Activated CD4-positive, alpha-beta T cell treated with anti-CD3 and anti-CD28 coated beads for 36 hours (primary cell): ENCODE measurements around the gene RPE. TPM values are rescaled to one million over a fixed set of nuclear protein-coding genes. Genes with fewer than 3 reads are reported as not detected.

Experiments used
- ATAC-seq: fragments of 200-7000 bp; cut with Tn5 transposase; one replicate; pipeline ENCODE4 v1.10.0; 2021; ENCODE audit warnings: mild to moderate bottlenecking, moderate library complexity
- CTCF ChIA-PET: fragments of 350-600 bp; sonication (Branson Sonifier 250); formaldehyde crosslinking; loops from one replicate; lab custom pipeline; 2021; ENCODE audit warnings: antibody characterized with exemption; lab: Charles Lee
- POLR2A ChIA-PET: fragments of 350-600 bp; sonication (Branson Sonifier 250); formaldehyde crosslinking; loops from one replicate; lab custom pipeline; 2021; ENCODE audit warnings: antibody characterized with exemption, inconsistent platforms; lab: Charles Lee
- DNase-seq: peaks from one replicate; pipeline ENCODE4 v3.0.0-alpha.2; 2020
- H3K27ac Mint-ChIP-seq: one replicate; pipeline ENCODE4 v1.8.0; 2021; ENCODE audit warnings: mixed read lengths
- H3K27me3 Mint-ChIP-seq: one replicate; pipeline ENCODE4 v1.8.0; 2021; ENCODE audit warnings: mixed read lengths
- H3K36me3 Mint-ChIP-seq: one replicate; pipeline ENCODE4 v1.8.0; 2021; ENCODE audit warnings: low read depth, mixed read lengths
- H3K4me1 Mint-ChIP-seq: one replicate; pipeline ENCODE4 v1.8.0; 2021; ENCODE audit warnings: mixed read lengths
- H3K4me3 Mint-ChIP-seq: one replicate; pipeline ENCODE4 v1.8.0; 2021; ENCODE audit warnings: mild to moderate bottlenecking, moderate library complexity, mixed read lengths
- H3K9me3 Mint-ChIP-seq: one replicate; pipeline ENCODE4 v1.8.0; 2021; ENCODE audit warnings: low read depth, mixed read lengths
- intact Hi-C, 2 experiments: fragments of 100-400 bp; cut with DNase I in 1 of 2; cut with micrococcal nuclease in 1 of 2; formaldehyde crosslinking; loops; one replicate each; pipeline versions ENCODE4 v1.14.2 to v1.15.1; 2022 to 2024; cut with DNase I, micrococcal nuclease
- total RNA-seq, 2 experiments: library from RNA; stranded (reverse); gene quantifications; one replicate each; pipeline ENCODE4 v1.2.3, GENCODE V29; 2021

The RPE gene
- total RNA-seq, 2 experiments from 2014 or later, result 33.2 to 53.8 TPM

- no peak overlapping the region for H3K27ac Mint-ChIP-seq
- peaks cover 9% of the 10 kb centered on the region for H3K27me3 Mint-ChIP-seq
- ChIA-PET POLR2A (no interaction called here), CTCF (interaction anchor here (1.7 kb wide), 1 partner anchor 233 kb away, joined by 4 read pairs; no protein-coding TSS in a partner anchor)
- ATAC-seq, result no peak
- intact Hi-C loops, result no loop called here
- H3K36me3 Mint-ChIP-seq, result no peaks in the 10 kb centered on the region
- H3K4me3 Mint-ChIP-seq, result no peak overlapping the region
- H3K9me3 Mint-ChIP-seq, result no peaks in the 10 kb centered on the region
- no peaks in the 10 kb centered on the region for H3K4me1 Mint-ChIP-seq
- DNase-seq, result no peak
Measured at GRCh38 chr2:209974576-209974975, 27.9 kb upstream of the RPE start.

GRCh38 chr2:209976698-209977385, 25.6 kb upstream of the RPE start:
- H3K27me3 Mint-ChIP-seq, result peaks cover 9% of the 10 kb centered on the region
- no peaks in the 10 kb centered on the region for H3K4me1 Mint-ChIP-seq
- H3K36me3 Mint-ChIP-seq, result no peaks in the 10 kb centered on the region
- ATAC-seq (no peak), DNase-seq (no peak)
- CTCF ChIA-PET, result interaction anchor here (0.6 to 5.4 kb wide), 15 partner anchors 9 to 229 kb away, joined by 3 to 44 read pairs (median 5); no protein-coding TSS in a partner anchor
- intact Hi-C loops, result loop anchor here (1.0 to 5.0 kb wide), 3 partner anchors 90 to 222 kb away; no protein-coding TSS in a partner anchor
- H3K27ac Mint-ChIP-seq, result no peak overlapping the region
- POLR2A ChIA-PET, result no interaction called here
- no peaks in the 10 kb centered on the region for H3K9me3 Mint-ChIP-seq
- H3K4me3 Mint-ChIP-seq, result no peak overlapping the region

GRCh38 chr2:209977386-209978239, 24.8 kb upstream of the RPE start:
- peaks cover 3% of the 10 kb centered on the region for H3K27me3 Mint-ChIP-seq
- CTCF ChIA-PET, result interaction anchor here (0.6 to 5.4 kb wide), 16 partner anchors 10 to 228 kb away, joined by 3 to 44 read pairs (median 5); no protein-coding TSS in a partner anchor

GRCh38 chr2:209984291-209984690, 18.1 kb upstream of the RPE start:
- Mint-ChIP-seq H3K27ac (no peak overlapping the region), H3K4me1 (peaks cover 3% of the 10 kb centered on the region), H3K9me3 (no peaks in the 10 kb centered on the region), H3K4me3 (no peak overlapping the region), H3K36me3 (no peaks in the 10 kb centered on the region), H3K27me3 (peaks cover 7% of the 10 kb centered on the region)
- ChIA-PET CTCF (interaction anchor here (0.6 kb wide), 1 partner anchor 559 kb away, joined by 4 read pairs; no protein-coding TSS in a partner anchor), POLR2A (no interaction called here)
- intact Hi-C loops, result no loop called here
- DNase-seq, result no peak
- no peak for ATAC-seq

More at GRCh38 chr2:209977386-209978239, 24.8 kb upstream of the RPE start:
- Mint-ChIP-seq H3K36me3 (no peaks in the 10 kb centered on the region), H3K27ac (no peak overlapping the region), H3K9me3 (no peaks in the 10 kb centered on the region), H3K4me1 (no peaks in the 10 kb centered on the region), H3K4me3 (no peak overlapping the region)
- intact Hi-C loops, result loop anchor here (1.0 to 5.0 kb wide), 3 partner anchors 90 to 222 kb away; no protein-coding TSS in a partner anchor
- DNase-seq, result no peak
- ATAC-seq, result no peak
- POLR2A ChIA-PET, result no interaction called here

- H3K36me3 Mint-ChIP-seq, result no peaks in the 10 kb centered on the region
- H3K27me3 Mint-ChIP-seq, result peaks cover 7% of the 10 kb centered on the region
- H3K9me3 Mint-ChIP-seq, result no peaks in the 10 kb centered on the region
- H3K4me1 Mint-ChIP-seq, result peaks cover 3% of the 10 kb centered on the region
- POLR2A ChIA-PET, result no interaction called here
- intact Hi-C loops, result no loop called here
- no peak overlapping the region for H3K4me3 Mint-ChIP-seq
- ATAC-seq (no peak), DNase-seq (no peak)
- CTCF ChIA-PET, result no interaction called here
- no peak overlapping the region for H3K27ac Mint-ChIP-seq
Measured at GRCh38 chr2:209985874-209986273, 16.6 kb upstream of the RPE start.

GRCh38 chr2:209986415-209986814, 16.0 kb upstream of the RPE start:
- ATAC-seq (no peak), DNase-seq (no peak)
- Mint-ChIP-seq H3K36me3 (no peaks in the 10 kb centered on the region), H3K27ac (no peak overlapping the region), H3K9me3 (no peaks in the 10 kb centered on the region), H3K27me3 (peaks cover 7% of the 10 kb centered on the region), H3K4me3 (no peak overlapping the region), H3K4me1 (peaks cover 3% of the 10 kb centered on the region)
- POLR2A ChIA-PET, result no interaction called here
- CTCF ChIA-PET, result no interaction called here
- intact Hi-C loops, result no loop called here

GRCh38 chr2:209988010-209988409, 14.4 kb upstream of the RPE start:
- no peak overlapping the region for H3K27ac Mint-ChIP-seq
- intact Hi-C loops, result no loop called here
- ChIA-PET POLR2A (no interaction called here), CTCF (no interaction called here)
- H3K36me3 Mint-ChIP-seq, result no peaks in the 10 kb centered on the region
- DNase-seq, result no peak
- H3K4me3 Mint-ChIP-seq, result no peak overlapping the region
- H3K4me1 Mint-ChIP-seq, result peaks cover 3% of the 10 kb centered on the region
- no peaks in the 10 kb centered on the region for H3K9me3 Mint-ChIP-seq
- peak; percentile 74 for ATAC-seq
- H3K27me3 Mint-ChIP-seq, result peaks cover 7% of the 10 kb centered on the region

GRCh38 chr2:209990838-209991237, 11.6 kb upstream of the RPE start:
- ChIA-PET CTCF (interaction anchor here (1.3 to 1.9 kb wide), 3 partner anchors 9 to 208 kb away, joined by 4 to 6 read pairs (median 4); no protein-coding TSS in a partner anchor), POLR2A (no interaction called here)
- intact Hi-C loops, result no loop called here
- H3K27me3 Mint-ChIP-seq, result peaks cover 2% of the 10 kb centered on the region
- no peaks in the 10 kb centered on the region for H3K36me3 Mint-ChIP-seq
- H3K4me3 Mint-ChIP-seq, result no peak overlapping the region
- ATAC-seq, result no peak
- peaks cover 3% of the 10 kb centered on the region for H3K4me1 Mint-ChIP-seq
- no peak overlapping the region for H3K27ac Mint-ChIP-seq
- no peaks in the 10 kb centered on the region for H3K9me3 Mint-ChIP-seq
- no peak for DNase-seq

GRCh38 chr2:209993968-209994367, 8.5 kb upstream of the RPE start:
- H3K9me3 Mint-ChIP-seq, result no peaks in the 10 kb centered on the region
- no peak overlapping the region for H3K27ac Mint-ChIP-seq
- ChIA-PET POLR2A (no interaction called here), CTCF (interaction anchor here (1.0 kb wide), 1 partner anchor 202 kb away, joined by 3 read pairs; no protein-coding TSS in a partner anchor)
- no peaks in the 10 kb centered on the region for H3K27me3 Mint-ChIP-seq
- H3K4me3 Mint-ChIP-seq, result no peak overlapping the region
- DNase-seq, result no peak
- H3K36me3 Mint-ChIP-seq, result no peaks in the 10 kb centered on the region
- ATAC-seq, result no peak
- no peaks in the 10 kb centered on the region for H3K4me1 Mint-ChIP-seq
- intact Hi-C loops, result no loop called here

GRCh38 chr2:209998596-209998995, 3.8 kb upstream of the RPE start:
- H3K36me3 Mint-ChIP-seq, result peaks cover 2% of the 10 kb centered on the region
- ChIA-PET POLR2A (no interaction called here), CTCF (interaction anchor here (0.7 to 1.4 kb wide), 3 partner anchors 21 to 200 kb away, joined by 3 to 6 read pairs (median 3); no protein-coding TSS in a partner anchor)
- no peak overlapping the region for H3K4me3 Mint-ChIP-seq
- peaks cover 2% of the 10 kb centered on the region for H3K9me3 Mint-ChIP-seq
- H3K4me1 Mint-ChIP-seq, result peaks cover 20% of the 10 kb centered on the region
- H3K27me3 Mint-ChIP-seq, result no peaks in the 10 kb centered on the region
- H3K27ac Mint-ChIP-seq, result no peak overlapping the region
- intact Hi-C loops, result no loop called here
- DNase-seq (no peak), ATAC-seq (no peak)
